Smooth muscle cell of bladder (primary cell): ENCODE measurements around the gene NUP42. TPM values are rescaled to one million over a fixed set of nuclear protein-coding genes. Genes with fewer than 3 reads are reported as not detected.

Source experiments
- total RNA-seq: library from RNA; depleted of rRNA; stranded (reverse); fragments of >200 nt; gene quantifications from 2 replicates; pipeline ENCODE4 v1.2.3, GENCODE V29; 2014

NUP42 gene, protein sequence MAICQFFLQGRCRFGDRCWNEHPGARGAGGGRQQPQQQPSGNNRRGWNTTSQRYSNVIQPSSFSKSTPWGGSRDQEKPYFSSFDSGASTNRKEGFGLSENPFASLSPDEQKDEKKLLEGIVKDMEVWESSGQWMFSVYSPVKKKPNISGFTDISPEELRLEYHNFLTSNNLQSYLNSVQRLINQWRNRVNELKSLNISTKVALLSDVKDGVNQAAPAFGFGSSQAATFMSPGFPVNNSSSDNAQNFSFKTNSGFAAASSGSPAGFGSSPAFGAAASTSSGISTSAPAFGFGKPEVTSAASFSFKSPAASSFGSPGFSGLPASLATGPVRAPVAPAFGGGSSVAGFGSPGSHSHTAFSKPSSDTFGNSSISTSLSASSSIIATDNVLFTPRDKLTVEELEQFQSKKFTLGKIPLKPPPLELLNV
- 20.2 and 26.9 TPM in 2 replicates for total RNA-seq

GRCh38 chr7:23181684-23182553, at the start of gene NUP42:
Gene NUP42 (plus strand): TSS chr7:23182048. CDS start chr7:23182086, 38 bp downstream.

DNA sequence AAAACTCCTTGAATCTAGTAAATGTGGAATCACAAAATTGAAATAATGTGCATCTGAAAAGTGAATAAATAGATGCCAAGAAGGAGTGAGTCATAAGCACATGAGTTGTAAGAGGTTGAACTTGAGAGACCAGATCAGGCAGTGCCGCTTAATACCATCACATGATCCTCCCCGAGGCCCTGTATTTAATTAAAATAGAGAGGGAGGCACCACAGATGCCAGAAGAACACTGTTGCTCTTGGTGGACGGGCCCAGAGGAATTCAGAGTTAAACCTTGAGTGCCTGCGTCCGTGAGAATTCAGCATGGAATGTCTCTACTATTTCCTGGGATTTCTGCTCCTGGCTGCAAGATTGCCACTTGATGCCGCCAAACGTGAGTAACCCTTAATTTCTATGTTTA, 64.7 kb downstream of the NUP42 start, which contains the start of gene GPNMB:
TSS of gene GPNMB (plus strand) at position 221 of the 400 bp plus-strand sequence. CDS start at position 304, 83 bp downstream.

Other genes with a start within 250 kb of the NUP42 start
- 92.6 and 93.3 TPM in 2 replicates for gene HYCC1, start 167.9 kb upstream of the NUP42 start, total RNA-seq
- gene KLHL7, start 76.3 kb upstream of the NUP42 start, total RNA-seq, result 29.6 and 31.1 TPM in 2 replicates
- gene GPNMB, start 64.7 kb downstream of the NUP42 start, total RNA-seq, result 58.6 and 163 TPM in 2 replicates
- 76.7 and 87.2 TPM in 2 replicates for gene MALSU1, start 117.3 kb downstream of the NUP42 start, total RNA-seq